HEK293 (cell line): ENCODE measurements around the gene SORCS3.

Experiments used
- CTCF ChIA-PET: fragments of 350-600 bp; formaldehyde crosslinking; extraction: SDS; loops from one replicate; lab custom pipeline; 2021; ENCODE audit warnings: antibody characterized with exemption; lab: Yijun Ruan, JAX
- POLR2A ChIA-PET: fragments of 300-600 bp; formaldehyde crosslinking; extraction: SDS; loops from one replicate; lab custom pipeline; 2020; ENCODE audit warnings: antibody characterized with exemption, inconsistent platforms; lab: Yijun Ruan, JAX
- H3K27ac ChIP-seq: fragments of 200-500 bp; sonication (Bioruptor generic); 2 replicates; pipeline ENCODE4 v1.5.1; 2014; ENCODE audit warnings: low read depth, low read length, control low read depth, inconsistent platforms; ENCODE audit errors: extremely low read depth
- H3K36me3 ChIP-seq, 2 experiments: fragments of 200-500 bp in 1 of 2; sonication (Bioruptor generic) in 1 of 2; 1 replicate in 1 of 2; 2 replicates in 1 of 2; pipeline ENCODE4 v1.5.1; 2014 to 2017; ENCODE audit warnings: inconsistent platforms in 2 of 2, low read length in 2 of 2; ENCODE audit not compliant: control insufficient read depth in 2 of 2, insufficient read depth in 1 of 2
- H3K4me1 ChIP-seq: fragments of 200-500 bp; sonication (Bioruptor generic); 2 replicates; pipeline ENCODE4 v1.5.1; 2014; ENCODE audit warnings: mild to moderate bottlenecking, low read length, inconsistent platforms; ENCODE audit not compliant: control insufficient read depth, insufficient read depth
- H3K4me3 ChIP-seq: 2 replicates; pipeline ENCODE4 v1.5.1; 2011; ENCODE audit warnings: low read depth, mild to moderate bottlenecking, control low read depth, low read length, moderate library complexity
- H3K9me3 ChIP-seq: fragments of 200-500 bp; sonication (Bioruptor generic); 2 replicates; pipeline ENCODE4 v1.5.1; 2014; ENCODE audit warnings: low read depth, low read length, inconsistent platforms; ENCODE audit not compliant: control insufficient read depth, insufficient read depth
- AEBP2 ChIP-seq: fragments of 450-650 bp; formaldehyde crosslinking; IDR thresholded peaks from 2 replicates; pipeline ENCODE4 v1.5.1; 2016; ENCODE audit warnings: missing biosample characterization, missing genetic modification characterization, borderline replicate concordance
- BCL11B ChIP-seq: fragments of 450-650 bp; formaldehyde crosslinking; IDR thresholded peaks from 2 replicates; pipeline ENCODE4 v1.5.1; 2016; ENCODE audit warnings: low read depth, missing biosample characterization, missing genetic modification characterization
- EGR2 ChIP-seq: fragments of 450-650 bp; formaldehyde crosslinking; IDR thresholded peaks from 2 replicates; pipeline ENCODE4 v1.5.1; 2016; ENCODE audit warnings: low read depth, missing biosample characterization, missing genetic modification characterization
- SCRT1 ChIP-seq: fragments of 450-650 bp; formaldehyde crosslinking; IDR thresholded peaks from 2 replicates; pipeline ENCODE4 v1.5.1; 2016; ENCODE audit warnings: missing biosample characterization, missing genetic modification characterization, borderline replicate concordance
- SP7 ChIP-seq: fragments of 450-650 bp; formaldehyde crosslinking; IDR thresholded peaks from 2 replicates; pipeline ENCODE4 v1.5.1; 2016; ENCODE audit warnings: missing biosample characterization, missing genetic modification characterization
- ZBTB20 ChIP-seq: fragments of 450-650 bp; formaldehyde crosslinking; IDR thresholded peaks from 2 replicates; pipeline ENCODE4 v1.5.1; 2016; ENCODE audit warnings: missing biosample characterization, missing genetic modification characterization
- ZEB2 ChIP-seq: fragments of 450-650 bp; formaldehyde crosslinking; IDR thresholded peaks from 2 replicates; pipeline ENCODE4 v1.5.1; 2016; ENCODE audit warnings: missing biosample characterization, missing genetic modification characterization
- ZFHX2 ChIP-seq: fragments of 450-650 bp; formaldehyde crosslinking; conservative IDR thresholded peaks from 2 replicates; pipeline ENCODE4 v1.5.1; 2016; ENCODE audit warnings: missing biosample characterization, missing genetic modification characterization
- ZNF169 ChIP-seq: fragments of 450-650 bp; formaldehyde crosslinking; IDR thresholded peaks from 2 replicates; pipeline ENCODE4 v1.5.1; 2016; ENCODE audit warnings: missing biosample characterization, missing genetic modification characterization
- ZNF239 ChIP-seq: fragments of 450-650 bp; formaldehyde crosslinking; IDR thresholded peaks from 2 replicates; pipeline ENCODE4 v1.5.1; 2016; ENCODE audit warnings: missing biosample characterization, missing genetic modification characterization
- ZNF24 ChIP-seq: fragments of 450-650 bp; formaldehyde crosslinking; IDR thresholded peaks from 2 replicates; pipeline ENCODE4 v1.5.1; 2016; ENCODE audit warnings: missing biosample characterization, missing genetic modification characterization
- ZNF335 ChIP-seq: fragments of 450-650 bp; formaldehyde crosslinking; conservative IDR thresholded peaks from 2 replicates; pipeline ENCODE4 v1.5.1; 2016; ENCODE audit warnings: missing biosample characterization, missing genetic modification characterization
- ZNF341 ChIP-seq: fragments of 450-650 bp; formaldehyde crosslinking; IDR thresholded peaks from 2 replicates; pipeline ENCODE4; 2016; ENCODE audit warnings: low read depth, missing biosample characterization, missing genetic modification characterization
- ZNF416 ChIP-seq: fragments of 450-650 bp; formaldehyde crosslinking; IDR thresholded peaks from 2 replicates; pipeline ENCODE4 v1.5.1; 2016; ENCODE audit warnings: missing biosample characterization, missing genetic modification characterization
- ZNF555 ChIP-seq: fragments of 450-650 bp; formaldehyde crosslinking; conservative IDR thresholded peaks from 2 replicates; pipeline ENCODE4 v1.5.1; 2017; ENCODE audit warnings: missing biosample characterization, mild to moderate bottlenecking, missing genetic modification characterization, inconsistent platforms
- ZNF580 ChIP-seq: fragments of 450-650 bp; formaldehyde crosslinking; IDR thresholded peaks from 2 replicates; pipeline ENCODE4 v1.5.1; 2016; ENCODE audit warnings: missing biosample characterization, missing genetic modification characterization
- ZNF623 ChIP-seq: fragments of 450-650 bp; formaldehyde crosslinking; IDR thresholded peaks from 2 replicates; pipeline ENCODE4 v1.5.1; 2016; ENCODE audit warnings: missing biosample characterization, missing genetic modification characterization
- ZNF658 ChIP-seq: fragments of 450-650 bp; formaldehyde crosslinking; IDR thresholded peaks from 2 replicates; pipeline ENCODE4; 2016; ENCODE audit warnings: missing biosample characterization, missing genetic modification characterization
- ZSCAN18 ChIP-seq: fragments of 450-650 bp; formaldehyde crosslinking; IDR thresholded peaks from 2 replicates; pipeline ENCODE4 v1.5.1; 2016; ENCODE audit warnings: missing biosample characterization, missing genetic modification characterization
- ZSCAN23 ChIP-seq: fragments of 450-650 bp; formaldehyde crosslinking; IDR thresholded peaks from 2 replicates; pipeline ENCODE4 v1.5.1; 2016; ENCODE audit warnings: missing biosample characterization, missing genetic modification characterization
- TF ChIP-seq, protein P1 (sequence below): fragments of 450-650 bp; formaldehyde crosslinking; IDR thresholded peaks from 2 replicates; pipeline ENCODE4 v1.5.1; 2016; ENCODE audit warnings: missing biosample characterization, missing genetic modification characterization
- TF ChIP-seq, protein P2 (sequence below): fragments of 450-650 bp; formaldehyde crosslinking; IDR thresholded peaks from 2 replicates; pipeline ENCODE4 v1.5.1; 2016; ENCODE audit warnings: missing biosample characterization, missing genetic modification characterization

Gene SORCS3

GRCh38 chr10:104676874-104677273 lies 35.8 kb downstream of the SORCS3 start (continued):
- TF ChIP-seq, protein P1, sequence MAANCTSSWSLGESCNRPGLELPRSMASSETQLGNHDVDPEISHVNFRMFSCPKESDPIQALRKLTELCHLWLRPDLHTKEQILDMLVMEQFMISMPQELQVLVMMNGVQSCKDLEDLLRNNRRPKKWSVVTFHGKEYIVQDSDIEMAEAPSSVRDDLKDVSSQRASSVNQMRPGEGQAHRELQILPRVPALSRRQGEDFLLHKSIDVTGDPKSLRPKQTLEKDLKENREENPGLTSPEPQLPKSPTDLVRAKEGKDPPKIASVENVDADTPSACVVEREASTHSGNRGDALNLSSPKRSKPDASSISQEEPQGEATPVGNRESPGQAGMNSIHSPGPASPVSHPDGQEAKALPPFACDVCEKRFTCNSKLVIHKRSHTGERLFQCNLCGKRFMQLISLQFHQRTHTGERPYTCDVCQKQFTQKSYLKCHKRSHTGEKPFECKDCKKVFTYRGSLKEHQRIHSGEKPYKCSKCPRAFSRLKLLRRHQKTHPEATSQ (tag by site-specific recombination) = no peak
- TF ChIP-seq BCL11B (tag by site-specific recombination) (no peak), ZBTB20 (tag by site-specific recombination) (no peak), ZNF169 (tag by site-specific recombination) (no peak), SCRT1 (tag by site-specific recombination) (no peak), ZNF623 (tag by site-specific recombination) (no peak), ZNF658 (no peak), ZSCAN23 (tag by site-specific recombination) (no peak), ZNF341 (no peak), ZNF24 (tag by site-specific recombination) (no peak)

DNA sequence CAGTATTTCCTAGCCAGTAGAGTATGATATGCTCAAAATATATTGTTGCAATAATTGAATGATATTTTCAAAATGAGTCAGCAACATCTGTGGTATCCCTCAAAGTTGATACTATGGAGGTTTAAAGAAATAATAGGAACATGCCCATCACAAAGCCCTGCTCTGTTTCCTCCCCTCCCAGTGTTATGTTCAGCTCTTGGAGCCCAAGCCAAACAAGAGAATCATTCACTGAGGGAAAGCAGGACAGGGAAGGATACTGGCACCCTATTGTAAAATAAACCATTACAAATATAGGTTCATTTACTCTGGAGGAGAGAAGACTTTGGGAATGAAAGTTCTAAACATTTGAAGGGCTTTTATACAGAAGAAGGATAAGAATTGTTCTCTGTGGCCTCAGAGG lies 37.6 kb downstream of the SORCS3 start:
- H3K27ac ChIP-seq = no peak overlapping the region
- ChIA-PET POLR2A (no interaction called here), CTCF (no interaction called here)
- H3K9me3 ChIP-seq = no peaks in the 10 kb centered on the region
- H3K36me3 ChIP-seq = no peaks in the 10 kb centered on the region
- TF ChIP-seq ZNF555 (tag by site-specific recombination) (no peak), ZNF416 (tag by site-specific recombination) (no peak), ZNF335 (no peak), ZEB2 (tag by site-specific recombination) (no peak), SP7 (tag by site-specific recombination) (no peak)
- TF ChIP-seq, protein P2, sequence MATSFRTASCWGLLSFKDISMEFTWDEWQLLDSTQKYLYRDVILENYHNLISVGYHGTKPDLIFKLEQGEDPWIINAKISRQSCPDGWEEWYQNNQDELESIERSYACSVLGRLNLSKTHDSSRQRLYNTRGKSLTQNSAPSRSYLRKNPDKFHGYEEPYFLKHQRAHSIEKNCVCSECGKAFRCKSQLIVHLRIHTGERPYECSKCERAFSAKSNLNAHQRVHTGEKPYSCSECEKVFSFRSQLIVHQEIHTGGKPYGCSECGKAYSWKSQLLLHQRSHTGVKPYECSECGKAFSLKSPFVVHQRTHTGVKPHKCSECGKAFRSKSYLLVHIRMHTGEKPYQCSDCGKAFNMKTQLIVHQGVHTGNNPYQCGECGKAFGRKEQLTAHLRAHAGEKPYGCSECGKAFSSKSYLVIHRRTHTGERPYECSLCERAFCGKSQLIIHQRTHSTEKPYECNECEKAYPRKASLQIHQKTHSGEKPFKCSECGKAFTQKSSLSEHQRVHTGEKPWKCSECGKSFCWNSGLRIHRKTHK (tag by site-specific recombination) = no peak
- H3K4me3 ChIP-seq = no peak overlapping the region
- H3K4me1 ChIP-seq = no peaks in the 10 kb centered on the region

GRCh38 chr10:104680467-104681401 lies 39.6 kb downstream of the SORCS3 start:
- no peaks in the 10 kb centered on the region for H3K9me3 ChIP-seq
- H3K27ac ChIP-seq = no peak overlapping the region
- H3K4me1 ChIP-seq = no peaks in the 10 kb centered on the region
- no peaks in the 10 kb centered on the region for H3K36me3 ChIP-seq
- CTCF ChIA-PET = no interaction called here
- H3K4me3 ChIP-seq = no peak overlapping the region
- POLR2A ChIA-PET = no interaction called here
- TF ChIP-seq ZSCAN18 (no peak), EGR2 (0 out of 2 replicates have a peak, but pooled peaks have one; percentile 22), ZFHX2 (peak; percentile 41), ZNF335 (peak; percentile 38; the same call in 1 of the 2 replicates), ZNF239 (tag by site-specific recombination) (no peak), AEBP2 (tag by site-specific recombination) (no peak), ZNF580 (tag by site-specific recombination) (no peak)
